NK-92 treated with Interleukin-12 subunit alpha and Interleukin-12 subunit beta, amount 100 ng/mL, for 24 hours (cell line): ENCODE results near the gene DDX43.
"Not testable (repeated sequence)": the region's sequence is repeated elsewhere in the genome, so short reads cannot be mapped to it uniquely, and the experiment has no call there.

Experiments
- DNase-seq: peaks from one replicate; lab custom pipeline; 2025; lab: John Stamatoyannopoulos, UW

DDX43 gene

DNA sequence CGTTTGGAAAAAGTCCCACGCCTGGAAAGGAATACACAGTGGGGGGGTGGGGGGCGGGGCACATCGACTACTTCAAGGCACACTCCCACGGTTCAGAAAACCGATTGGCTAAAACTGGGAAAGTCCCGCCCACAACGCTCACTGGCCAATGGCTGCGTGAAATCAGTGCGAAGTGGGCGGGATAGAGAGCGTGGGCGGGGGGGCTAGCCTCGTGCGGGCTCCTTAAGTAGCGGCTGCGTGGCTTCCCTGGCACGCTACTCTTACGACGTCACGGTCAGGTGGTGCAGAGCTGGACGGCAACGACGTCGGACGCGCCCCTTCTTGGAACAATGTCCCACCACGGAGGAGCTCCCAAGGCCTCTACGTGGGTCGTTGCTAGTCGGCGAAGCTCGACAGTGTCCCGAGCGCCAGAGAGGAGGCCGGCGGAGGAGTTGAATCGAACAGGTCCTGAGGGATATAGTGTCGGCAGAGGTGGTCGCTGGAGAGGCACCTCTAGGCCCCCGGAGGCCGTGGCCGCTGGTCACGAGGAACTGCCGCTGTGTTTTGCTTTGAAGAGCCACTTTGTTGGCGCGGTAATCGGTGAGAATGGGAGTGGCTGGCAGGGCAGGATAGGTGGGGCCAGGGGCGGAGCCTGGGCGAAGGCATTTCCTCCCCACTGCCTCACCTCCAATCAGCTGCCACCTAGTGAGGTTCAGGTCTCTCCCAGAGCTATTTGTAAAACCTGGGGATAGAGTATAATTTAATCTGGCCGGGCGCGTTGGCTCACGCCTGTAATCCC lies at the start of gene DDX43:
Gene DDX43, plus strand, starts transcription at position 252 of the 778 bp plus-strand sequence. Its CDS starts 78 bp downstream, at position 330.
- DNase-seq: peak; percentile 74

GRCh38 chr6:73348550-73349204 lies 46.0 kb upstream of the DDX43 start:
- DNase-seq: no peak

GRCh38 chr6:73349311-73349710 lies 45.3 kb upstream of the DDX43 start:
- DNase-seq: no peak

- no peak for DNase-seq
These were observed 40.7 kb upstream of the DDX43 start, which contains the start of gene DPPA5 for GRCh38 chr6:73353636-73354593. DPPA5 (minus strand) TSS chr6:73354276; CDS start chr6:73354225, 51 bp downstream.

DNA sequence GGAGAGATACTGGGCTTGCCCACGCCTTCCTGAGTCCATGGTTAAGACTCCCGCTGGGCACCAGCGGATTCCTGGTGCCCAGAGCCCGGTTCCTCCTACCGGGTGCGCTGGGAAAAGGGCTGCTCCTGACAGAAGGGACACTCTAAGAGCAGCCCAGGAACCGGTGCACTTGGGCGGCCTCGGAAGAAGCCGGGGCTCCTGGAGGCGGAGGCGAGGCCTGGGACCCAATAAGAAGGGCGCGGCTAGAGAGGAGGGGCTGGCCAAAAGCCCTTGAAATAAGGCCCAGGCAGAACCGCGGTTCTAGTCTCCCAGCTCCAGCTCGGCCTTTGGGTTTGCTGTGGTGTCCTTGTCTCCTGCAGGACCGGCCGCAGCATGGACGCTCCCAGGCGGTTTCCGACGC lies 32.3 kb upstream of the DDX43 start, which contains the start of gene KHDC3L:
Gene KHDC3L, plus strand, starts transcription at position 301 of the 400 bp plus-strand sequence. Its CDS starts 72 bp downstream, at position 373.
- DNase-seq: no peak

DNA sequence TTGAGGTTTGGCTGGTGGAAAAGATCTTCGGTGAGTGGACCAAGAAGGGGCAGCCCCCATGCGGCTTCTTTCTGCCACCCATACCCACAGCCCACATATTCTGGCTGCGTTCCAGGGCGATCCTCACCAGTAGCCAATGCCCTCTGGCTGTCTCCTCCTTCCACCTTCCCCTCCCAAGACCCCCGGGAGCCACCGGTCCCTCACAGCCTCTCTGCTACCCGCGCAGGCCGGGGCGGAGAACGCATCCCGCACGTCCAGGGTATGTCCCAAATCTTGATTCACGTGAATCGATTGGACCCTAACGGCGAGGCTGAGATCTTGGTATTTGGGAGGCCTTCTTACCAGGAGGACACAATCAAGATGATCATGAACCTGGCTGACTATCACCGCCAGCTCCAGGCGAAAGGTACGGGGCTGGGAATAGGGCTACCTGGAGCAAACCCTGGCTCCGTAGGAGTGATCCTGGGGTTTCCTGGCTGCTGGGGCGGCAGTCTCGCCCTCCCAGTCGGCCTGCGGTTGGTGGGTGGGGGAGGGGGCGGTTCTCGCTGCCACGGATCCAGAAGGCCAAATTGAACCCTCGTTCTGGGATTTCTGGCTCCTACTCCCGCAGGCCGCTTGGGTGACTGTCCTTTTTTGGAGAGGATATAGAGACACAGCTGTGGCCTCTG lies 31.6 kb upstream of the DDX43 start:
- DNase-seq: no peak

- no peak for DNase-seq
These were observed 31.1 kb upstream of the DDX43 start for GRCh38 chr6:73363537-73363875.

- no peak for DNase-seq
These were observed 30.5 kb upstream of the DDX43 start for GRCh38 chr6:73364121-73364520.

- DNase-seq: no peak
These were observed 30.1 kb upstream of the DDX43 start for GRCh38 chr6:73364549-73364948.

- DNase-seq: no peak
These were observed 26.8 kb upstream of the DDX43 start for GRCh38 chr6:73367761-73368355.

DNA sequence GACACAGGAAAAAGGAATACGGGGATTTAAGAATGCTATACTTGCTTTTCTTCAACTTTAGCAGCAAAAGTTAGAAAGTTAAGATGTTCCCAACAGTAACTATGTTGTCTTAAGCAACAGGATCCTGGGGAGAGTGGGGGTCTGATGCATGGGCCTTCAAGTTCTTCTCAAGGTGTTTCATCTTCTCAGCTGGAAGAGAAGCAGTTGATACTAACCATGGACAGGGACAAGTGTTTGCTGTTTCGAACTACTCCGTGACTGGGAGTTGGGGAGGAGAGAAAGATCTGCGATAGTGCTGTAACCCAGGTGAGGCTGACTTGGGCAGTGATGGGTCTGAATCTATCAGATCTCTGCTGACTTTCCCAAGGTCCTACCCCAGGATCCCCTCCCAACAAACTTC lies 26.0 kb upstream of the DDX43 start:
- DNase-seq: no peak

- no peak for DNase-seq
These were observed 25.5 kb upstream of the DDX43 start for GRCh38 chr6:73369157-73369556.

DNA sequence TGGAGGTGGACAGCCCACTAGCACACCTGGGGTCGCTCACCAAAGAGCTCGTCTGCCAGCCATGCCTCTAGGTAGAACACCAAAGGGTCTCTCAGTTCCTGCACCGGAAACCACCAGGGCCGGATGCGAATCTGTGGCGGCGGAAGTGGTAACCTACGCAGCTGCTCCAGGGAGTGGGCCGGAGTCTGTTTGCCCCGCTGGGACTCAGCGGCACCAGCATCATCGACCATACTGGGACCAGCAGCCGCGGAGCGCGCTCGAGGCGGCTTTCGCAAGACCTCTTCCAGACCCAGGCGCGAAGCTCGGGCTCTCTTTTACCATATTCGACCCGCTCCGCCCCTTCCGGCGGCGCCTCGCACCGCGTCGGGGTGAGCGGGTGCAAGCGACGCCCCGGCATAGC lies 25.1 kb upstream of the DDX43 start, which contains the start of gene OOEP:
Gene OOEP, minus strand, starts transcription at position 335 of the 400 bp plus-strand sequence. Its CDS starts 105 bp downstream, at position 230.
- no peak for DNase-seq

- no peak for DNase-seq
These were observed 22.6 kb upstream of the DDX43 start for GRCh38 chr6:73371984-73372383.

GRCh38 chr6:73372516-73372915 lies 22.1 kb upstream of the DDX43 start:
- no peak for DNase-seq

DNA sequence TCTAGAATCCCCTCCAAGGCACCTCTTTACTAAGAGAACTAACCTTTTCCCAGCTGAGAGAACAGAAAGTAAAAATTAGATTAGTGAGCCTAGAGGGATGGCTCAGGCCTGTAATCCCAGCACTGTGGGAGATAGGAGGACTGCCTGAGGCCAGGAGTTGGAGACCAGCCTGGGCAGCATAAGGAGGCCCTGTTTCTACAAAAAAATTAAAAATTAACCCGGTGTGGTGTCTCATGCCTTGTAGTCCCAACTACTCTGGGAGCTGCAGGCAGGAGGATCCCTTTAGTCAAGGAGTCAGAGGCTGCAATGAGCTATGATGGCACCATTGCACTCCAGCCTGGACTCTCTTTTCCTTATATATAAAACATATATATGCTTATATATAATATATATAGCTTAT lies 19.4 kb upstream of the DDX43 start:
- DNase-seq: no peak

- DNase-seq: no peak
These were observed 17.4 kb upstream of the DDX43 start for GRCh38 chr6:73377225-73377624.

- not testable (repeated sequence) for DNase-seq
These were observed 13.1 kb upstream of the DDX43 start for GRCh38 chr6:73381531-73381930.

GRCh38 chr6:73382462-73383113 lies 12.0 kb upstream of the DDX43 start:
- no peak for DNase-seq

DNA sequence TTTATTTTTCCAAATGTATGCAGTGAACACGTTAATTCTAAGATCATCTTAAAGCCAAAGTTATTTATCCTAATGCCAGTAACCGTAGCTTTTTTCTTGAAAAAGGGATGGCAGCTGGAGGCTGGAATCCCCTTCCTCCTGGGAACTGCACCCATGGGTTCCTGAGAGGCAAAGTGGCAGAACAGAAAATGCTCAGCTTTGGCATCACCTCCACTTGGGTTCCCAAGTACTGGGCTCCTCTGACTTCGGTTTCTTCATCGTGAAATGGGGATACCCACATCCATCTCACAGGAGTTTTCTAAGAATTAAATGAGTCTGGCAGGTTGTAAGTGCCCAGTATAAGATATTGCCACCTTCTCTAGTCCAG lies 6.2 kb upstream of the DDX43 start:
- DNase-seq: no peak
